HG02571 (cell line): ENCODE results near the gene PF4V1.
"Not testable (repeated sequence)": the region's sequence is repeated elsewhere in the genome, so short reads cannot be mapped to it uniquely, and the experiment has no call there.

Source experiments
- ATAC-seq: cut with Tn5 transposase; IDR thresholded peaks from one replicate; pipeline ENCODE4 v1.9.1; 2021; ENCODE audit warnings: mild to moderate bottlenecking, moderate library complexity; ENCODE audit not compliant: unreplicated experiment

PF4V1 gene

GRCh38 chr4:73869130-73870055 lies 16.3 kb downstream of the PF4V1 start, which contains the start of gene CXCL1:
Gene CXCL1, plus strand, starts transcription at chr4:73869393. Its CDS starts 78 bp downstream, at chr4:73869471.
- ATAC-seq = no peak

- ATAC-seq = no peak
These were observed 17.2 kb downstream of the PF4V1 start for GRCh38 chr4:73870260-73870659.

GRCh38 chr4:73870768-73871167 lies 17.7 kb downstream of the PF4V1 start:
- no peak for ATAC-seq

- no peak for ATAC-seq
These were observed 18.6 kb downstream of the PF4V1 start for GRCh38 chr4:73871511-73872310.

- no peak for ATAC-seq
These were observed 19.4 kb downstream of the PF4V1 start for GRCh38 chr4:73872316-73873108.

GRCh38 chr4:73874386-73874785 lies 21.3 kb downstream of the PF4V1 start:
- ATAC-seq = no peak

GRCh38 chr4:73875401-73875800 lies 22.3 kb downstream of the PF4V1 start:
- no peak for ATAC-seq

- no peak for ATAC-seq
These were observed 30.2 kb downstream of the PF4V1 start for GRCh38 chr4:73883306-73883705.

- ATAC-seq = no peak
These were observed 32.6 kb downstream of the PF4V1 start for GRCh38 chr4:73885574-73886267.

- no peak for ATAC-seq
These were observed 38.2 kb downstream of the PF4V1 start for GRCh38 chr4:73891326-73891725.

GRCh38 chr4:73891739-73892405 lies 38.8 kb downstream of the PF4V1 start:
- ATAC-seq = no peak

- no peak for ATAC-seq
These were observed 39.9 kb downstream of the PF4V1 start for GRCh38 chr4:73892966-73893365.

GRCh38 chr4:73894001-73894400 lies 40.9 kb downstream of the PF4V1 start:
- no peak for ATAC-seq

GRCh38 chr4:73895201-73896175 lies 42.4 kb downstream of the PF4V1 start:
- no peak for ATAC-seq

GRCh38 chr4:73896416-73896815 lies 43.3 kb downstream of the PF4V1 start:
- ATAC-seq = no peak

GRCh38 chr4:73897380-73898136 lies 44.5 kb downstream of the PF4V1 start:
- ATAC-seq = no peak

- ATAC-seq = not testable (repeated sequence)
These were observed 46.2 kb downstream of the PF4V1 start for GRCh38 chr4:73899338-73899737.

- ATAC-seq = no peak
These were observed 47.9 kb downstream of the PF4V1 start for GRCh38 chr4:73901031-73901430.
